ENCODE measurements around the gene MMP17. TPM values are rescaled to one million over a fixed set of nuclear protein-coding genes. Genes with fewer than 3 reads are reported as not detected.

The MMP17 gene
- total RNA-seq, 2 experiments from 2014 or later, result 0.17 to 0.27 TPM

- Histone ChIP-seq H3K4me3 (ENCODE audit: low read length) (no peak overlapping the region), H3K4me1 (ENCODE audit: insufficient read depth, low read length) (no peaks in the 10 kb centered on the region), H3K27me3 (ENCODE audit: control insufficient read depth in 1 of 2, insufficient read depth in 2 of 2, low read length in 2 of 2) (no peaks in the 10 kb centered on the region), H3K9me3 (ENCODE audit: control insufficient read depth in 1 of 2, insufficient read depth in 1 of 2, low read length in 2 of 2) (no peaks in the 10 kb centered on the region), H3K27ac (ENCODE audit: low read depth in 1 of 2, low read length in 2 of 2) (no peak overlapping the region), H3K36me3 (ENCODE audit: insufficient read depth, low read length) (peaks cover 76% of the 10 kb centered on the region)
- TF ChIP-seq CTCF (IDR thresholded peaks at IDR 0.05), result no peak
- no peaks in the 10 kb centered on the region for H3K27me3 Mint-ChIP-seq
- ChIA-PET POLR2A (no interaction called here), CTCF (no interaction called here)
- no peak overlapping the region for H3K4me3 Mint-ChIP-seq
- no peaks in the 10 kb centered on the region for H3K4me1 Mint-ChIP-seq (ENCODE audit: low read depth)
- H3K27ac Mint-ChIP-seq, result no peak overlapping the region
- ATAC-seq (ENCODE audit: poor library complexity) (no peak), DNase-seq (no peak)
- peaks cover 88% of the 10 kb centered on the region for H3K36me3 Mint-ChIP-seq (ENCODE audit: low read depth)
- H3K9me3 Mint-ChIP-seq, result no peaks in the 10 kb centered on the region
- intact Hi-C loops (cut with DNase I, micrococcal nuclease), result no loop called here
These were observed 41.9 kb upstream of the MMP17 start for GRCh38 chr12:131786331-131786730.

DNA sequence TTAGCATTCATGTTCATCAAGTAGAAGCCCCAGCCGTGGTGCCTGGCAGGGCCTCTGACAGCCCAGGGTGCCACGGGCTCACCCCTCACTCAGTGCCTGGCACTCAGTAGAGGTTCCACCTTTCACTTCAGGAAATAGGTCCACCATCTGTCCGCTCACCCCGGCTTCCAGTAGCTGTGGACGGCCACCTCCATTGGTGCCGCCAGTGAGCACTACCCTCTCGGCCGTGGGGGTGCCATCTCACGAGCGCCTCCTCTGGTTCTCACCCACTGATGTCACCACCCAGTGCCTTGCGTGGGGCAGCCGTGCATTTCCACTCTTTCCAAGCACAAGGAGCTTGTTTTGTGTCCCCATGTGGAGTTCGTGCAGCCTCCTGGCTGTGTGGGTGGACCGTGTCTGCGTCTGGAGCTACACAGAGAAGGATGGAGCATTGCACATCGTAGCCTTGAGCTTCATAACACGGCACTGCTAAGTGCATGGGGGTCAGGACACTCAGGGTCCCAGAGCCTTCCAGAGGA, 41.0 kb upstream of the MMP17 start:
- TF ChIP-seq CTCF (IDR thresholded peaks at IDR 0.05), result no peak
- H3K4me3 ChIP-seq (ENCODE audit: low read length), result no peak overlapping the region
- peaks cover 86% of the 10 kb centered on the region for H3K36me3 Mint-ChIP-seq (ENCODE audit: low read depth)
- no peaks in the 10 kb centered on the region for H3K27me3 Mint-ChIP-seq
- no peaks in the 10 kb centered on the region for H3K9me3 ChIP-seq (ENCODE audit: control insufficient read depth in 1 of 2, insufficient read depth in 1 of 2, low read length in 2 of 2)
- POLR2A ChIA-PET, result no interaction called here
- H3K4me1 ChIP-seq (ENCODE audit: insufficient read depth, low read length), result no peaks in the 10 kb centered on the region
- no peak for DNase-seq
- H3K9me3 Mint-ChIP-seq, result no peaks in the 10 kb centered on the region
- intact Hi-C loops (cut with DNase I, micrococcal nuclease), result no loop called here
- H3K27ac Mint-ChIP-seq, result no peak overlapping the region
- H3K4me1 Mint-ChIP-seq (ENCODE audit: low read depth), result no peaks in the 10 kb centered on the region
- H3K4me3 Mint-ChIP-seq, result no peak overlapping the region
- no peak for ATAC-seq (ENCODE audit: poor library complexity)
- H3K27me3 ChIP-seq (ENCODE audit: control insufficient read depth in 1 of 2, insufficient read depth in 2 of 2, low read length in 2 of 2), result no peaks in the 10 kb centered on the region
- H3K27ac ChIP-seq (ENCODE audit: low read depth in 1 of 2, low read length in 2 of 2), result no peak overlapping the region
- CTCF ChIA-PET, result no interaction called here
- H3K36me3 ChIP-seq (ENCODE audit: insufficient read depth, low read length), result peaks cover 72% of the 10 kb centered on the region

GRCh38 chr12:131788070-131788469, 40.1 kb upstream of the MMP17 start:
- H3K9me3 ChIP-seq (ENCODE audit: control insufficient read depth in 1 of 2, insufficient read depth in 1 of 2, low read length in 2 of 2), result no peaks in the 10 kb centered on the region
- H3K4me3 ChIP-seq (ENCODE audit: low read length), result no peak overlapping the region
- TF ChIP-seq CTCF (IDR thresholded peaks at IDR 0.05), result no peak
- Mint-ChIP-seq H3K36me3 (ENCODE audit: low read depth) (peaks cover 86% of the 10 kb centered on the region), H3K27ac (no peak overlapping the region), H3K4me1 (ENCODE audit: low read depth) (no peaks in the 10 kb centered on the region), H3K4me3 (no peak overlapping the region), H3K9me3 (no peaks in the 10 kb centered on the region), H3K27me3 (no peaks in the 10 kb centered on the region)
- no peak for DNase-seq
- no peak for ATAC-seq (ENCODE audit: poor library complexity)
- no peaks in the 10 kb centered on the region for H3K27me3 ChIP-seq (ENCODE audit: control insufficient read depth in 1 of 2, insufficient read depth in 2 of 2, low read length in 2 of 2)
- no peak overlapping the region for H3K27ac ChIP-seq (ENCODE audit: low read depth in 1 of 2, low read length in 2 of 2)
- peaks cover 76% of the 10 kb centered on the region for H3K36me3 ChIP-seq (ENCODE audit: insufficient read depth, low read length)
- CTCF ChIA-PET, result no interaction called here
- intact Hi-C loops (cut with DNase I, micrococcal nuclease), result no loop called here
- H3K4me1 ChIP-seq (ENCODE audit: insufficient read depth, low read length), result no peaks in the 10 kb centered on the region
- POLR2A ChIA-PET, result no interaction called here
